IPS-18a (cell line): ENCODE data around the gene CBX1.

Experiments used
- H3K27ac ChIP-seq: one replicate; pipeline ENCODE4 v1.5.1; 2013; ENCODE audit warnings: low read length
- H3K27me3 ChIP-seq: one replicate; pipeline ENCODE4 v1.6.1; 2013; ENCODE audit warnings: mild to moderate bottlenecking, low read length; ENCODE audit not compliant: control insufficient read depth, insufficient read depth
- H3K36me3 ChIP-seq: one replicate; pipeline ENCODE4 v1.6.1; 2013; ENCODE audit warnings: low read depth, low read length; ENCODE audit not compliant: control insufficient read depth
- H3K4me1 ChIP-seq: one replicate; pipeline ENCODE4 v1.6.1; 2013; ENCODE audit warnings: low read depth, low read length; ENCODE audit not compliant: control insufficient read depth
- H3K4me3 ChIP-seq: one replicate; pipeline ENCODE4 v1.5.1; 2013; ENCODE audit warnings: low read length
- H3K9ac ChIP-seq: one replicate; pipeline ENCODE4 v1.6.1; 2013; ENCODE audit warnings: mild to moderate bottlenecking, low read length, moderate library complexity
- H3K9me3 ChIP-seq: one replicate; pipeline ENCODE4 v1.6.1; 2013; ENCODE audit warnings: low read depth, low read length; ENCODE audit not compliant: control insufficient read depth

Gene CBX1

GRCh38 chr17:48055531-48056245 is 45.6 kb downstream of the CBX1 start:
- Histone ChIP-seq H3K36me3 (peaks cover 58% of the 10 kb centered on the region), H3K9me3 (no peaks in the 10 kb centered on the region), H3K9ac (peak overlapping the region; percentile 96), H3K27ac (peak overlapping the region; percentile 97), H3K27me3 (no peaks in the 10 kb centered on the region), H3K4me1 (peaks cover 46% of the 10 kb centered on the region), H3K4me3 (peak overlapping the region; percentile 90)

- Histone ChIP-seq H3K9ac (peak overlapping the region; percentile 96), H3K27me3 (no peaks in the 10 kb centered on the region), H3K27ac (peak overlapping the region; percentile 97), H3K4me1 (peaks cover 53% of the 10 kb centered on the region), H3K9me3 (no peaks in the 10 kb centered on the region), H3K4me3 (peak overlapping the region; percentile 90), H3K36me3 (peaks cover 50% of the 10 kb centered on the region)
Measured at GRCh38 chr17:48054238-48055185, 46.8 kb downstream of the CBX1 start.

GRCh38 chr17:48053758-48054237 is 47.5 kb downstream of the CBX1 start:
- no peaks in the 10 kb centered on the region for H3K9me3 ChIP-seq
- peak overlapping the region; percentile 90 for H3K4me3 ChIP-seq
- peaks cover 43% of the 10 kb centered on the region for H3K36me3 ChIP-seq
- H3K27ac ChIP-seq, result peak overlapping the region; percentile 18
- H3K27me3 ChIP-seq, result no peaks in the 10 kb centered on the region
- peaks cover 53% of the 10 kb centered on the region for H3K4me1 ChIP-seq
- H3K9ac ChIP-seq, result peak overlapping the region; percentile 25

GRCh38 chr17:48052956-48053757 is 48.1 kb downstream of the CBX1 start:
- Histone ChIP-seq H3K27ac (no peak overlapping the region), H3K4me1 (peaks cover 53% of the 10 kb centered on the region), H3K9ac (no peak overlapping the region), H3K27me3 (no peaks in the 10 kb centered on the region), H3K4me3 (peak overlapping the region; percentile 90), H3K36me3 (peaks cover 37% of the 10 kb centered on the region), H3K9me3 (no peaks in the 10 kb centered on the region)

GRCh38 chr17:48051706-48052486 is 49.4 kb downstream of the CBX1 start:
- no peak overlapping the region for H3K27ac ChIP-seq
- H3K4me3 ChIP-seq, result peak overlapping the region; percentile 1
- H3K9ac ChIP-seq, result no peak overlapping the region
- no peaks in the 10 kb centered on the region for H3K27me3 ChIP-seq
- H3K36me3 ChIP-seq, result peaks cover 24% of the 10 kb centered on the region
- H3K9me3 ChIP-seq, result no peaks in the 10 kb centered on the region
- peaks cover 54% of the 10 kb centered on the region for H3K4me1 ChIP-seq

GRCh38 chr17:48051283-48051682 is 50.0 kb downstream of the CBX1 start:
- H3K9ac ChIP-seq, result no peak overlapping the region
- H3K9me3 ChIP-seq, result no peaks in the 10 kb centered on the region
- H3K4me3 ChIP-seq, result peak overlapping the region; percentile 1
- H3K27me3 ChIP-seq, result no peaks in the 10 kb centered on the region
- no peak overlapping the region for H3K27ac ChIP-seq
- peaks cover 52% of the 10 kb centered on the region for H3K4me1 ChIP-seq
- peaks cover 18% of the 10 kb centered on the region for H3K36me3 ChIP-seq

GRCh38 chr17:48048384-48049126 is 52.7 kb downstream of the CBX1 start:
- Histone ChIP-seq H3K36me3 (peaks cover 16% of the 10 kb centered on the region), H3K27me3 (no peaks in the 10 kb centered on the region), H3K27ac (peak overlapping the region; percentile 74), H3K9me3 (no peaks in the 10 kb centered on the region), H3K4me3 (peak overlapping the region; percentile 98), H3K4me1 (peaks cover 37% of the 10 kb centered on the region), H3K9ac (peak overlapping the region; percentile 82)

- Histone ChIP-seq H3K36me3 (peaks cover 14% of the 10 kb centered on the region), H3K9me3 (no peaks in the 10 kb centered on the region), H3K9ac (peak within 1 kb of the TSS; percentile 96), H3K4me3 (peak within 1 kb of the TSS; percentile 98), H3K27ac (peak within 1 kb of the TSS; percentile 96), H3K27me3 (no peaks in the 10 kb centered on the region), H3K4me1 (peaks cover 30% of the 10 kb centered on the region)
Measured at GRCh38 chr17:48047741-48048383, 53.4 kb downstream of the CBX1 start, which contains the start of gene NFE2L1. Gene NFE2L1, plus strand, starts transcription at chr17:48048359. Its CDS starts 2,760 bp downstream, at chr17:48051119.

GRCh38 chr17:48047113-48047740 is 54.1 kb downstream of the CBX1 start:
- Histone ChIP-seq H3K4me3 (peak overlapping the region; percentile 98), H3K27me3 (no peaks in the 10 kb centered on the region), H3K9ac (peak overlapping the region; percentile 96), H3K36me3 (peaks cover 9% of the 10 kb centered on the region), H3K9me3 (no peaks in the 10 kb centered on the region), H3K27ac (peak overlapping the region; percentile 96), H3K4me1 (peaks cover 24% of the 10 kb centered on the region)
